ENCODE results near the gene SLC16A10.

The SLC16A10 gene

GRCh38 chr6:111266276-111266675 is 179.0 kb downstream of the SLC16A10 start:
- no peak for DNase-seq

DNA sequence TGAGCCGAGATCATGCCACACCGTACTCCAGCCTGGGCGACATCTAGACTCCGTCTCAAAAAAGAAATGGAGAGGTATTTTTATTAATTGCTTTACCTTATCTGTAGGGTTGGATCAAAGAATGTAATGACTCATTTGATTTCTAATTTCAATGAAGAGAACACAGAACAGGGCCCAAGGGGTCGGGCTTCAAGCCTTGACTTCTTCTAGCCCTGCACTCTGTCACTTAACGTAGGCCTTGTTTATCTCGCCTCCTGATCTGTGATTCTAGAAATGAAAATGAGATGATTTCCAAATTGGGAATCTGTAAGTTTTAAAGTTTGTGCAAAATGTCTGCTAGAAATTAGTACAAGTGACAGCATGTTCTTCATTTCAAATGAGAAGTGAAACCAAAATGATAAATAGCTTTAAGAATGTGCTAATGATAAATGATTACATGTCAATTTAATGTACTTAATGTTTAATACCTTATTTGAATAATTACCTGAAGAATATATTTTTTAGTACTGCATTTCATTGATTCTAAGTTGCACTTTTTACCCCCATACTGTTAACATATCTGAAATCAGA is 180.5 kb downstream of the SLC16A10 start:
- DNase-seq, result no peak

DNA sequence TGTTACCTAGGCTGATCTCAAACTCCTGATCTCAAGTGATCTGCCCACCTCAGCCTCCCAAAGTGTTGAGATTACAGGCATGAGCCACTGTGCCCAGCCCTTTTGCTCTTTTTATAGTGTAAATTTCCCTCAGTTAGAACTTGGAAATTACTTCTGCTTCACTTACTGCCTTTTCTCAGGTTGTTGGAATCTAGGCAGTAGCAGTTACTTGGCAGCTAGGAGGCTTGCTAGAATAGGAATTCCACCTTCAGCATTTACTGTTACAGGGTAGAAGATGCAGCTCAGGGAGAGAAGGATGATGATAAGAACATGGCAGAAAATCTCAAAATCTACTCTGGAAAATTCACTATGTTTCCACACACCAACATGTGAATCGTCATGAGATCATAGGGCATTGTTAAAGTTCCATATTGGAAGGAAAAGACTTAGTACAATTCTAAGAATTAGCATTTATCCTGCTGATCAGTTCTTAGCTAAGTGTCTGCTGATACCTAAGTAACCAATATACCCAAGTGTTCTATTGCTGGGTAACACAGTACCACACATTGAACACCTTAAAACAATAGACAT is 182.2 kb downstream of the SLC16A10 start:
- peak; percentile 27 for DNase-seq

GRCh38 chr6:111270121-111270520 is 182.8 kb downstream of the SLC16A10 start:
- DNase-seq, result no peak

GRCh38 chr6:111274593-111275217 is 187.4 kb downstream of the SLC16A10 start:
- DNase-seq, result no peak

DNA sequence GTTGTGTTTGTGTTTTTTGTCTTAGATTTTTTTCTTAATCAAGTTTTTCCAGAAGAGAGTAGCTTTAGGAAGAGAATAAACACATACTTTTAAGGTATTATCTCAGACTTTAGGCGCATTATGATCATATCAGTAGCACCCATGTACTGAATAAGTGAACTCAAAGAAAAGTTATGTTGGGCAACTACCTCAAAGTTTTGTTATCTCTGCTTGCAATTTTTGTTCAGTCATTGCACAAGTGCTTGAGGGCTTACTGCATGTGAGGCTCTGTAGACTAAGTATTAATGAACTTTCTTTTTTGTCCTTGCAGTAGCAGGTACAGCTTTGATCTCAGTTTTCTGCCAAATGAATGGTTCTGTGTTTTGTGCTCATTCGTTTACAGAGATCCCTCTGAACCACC is 189.0 kb downstream of the SLC16A10 start:
- no peak for DNase-seq

DNA sequence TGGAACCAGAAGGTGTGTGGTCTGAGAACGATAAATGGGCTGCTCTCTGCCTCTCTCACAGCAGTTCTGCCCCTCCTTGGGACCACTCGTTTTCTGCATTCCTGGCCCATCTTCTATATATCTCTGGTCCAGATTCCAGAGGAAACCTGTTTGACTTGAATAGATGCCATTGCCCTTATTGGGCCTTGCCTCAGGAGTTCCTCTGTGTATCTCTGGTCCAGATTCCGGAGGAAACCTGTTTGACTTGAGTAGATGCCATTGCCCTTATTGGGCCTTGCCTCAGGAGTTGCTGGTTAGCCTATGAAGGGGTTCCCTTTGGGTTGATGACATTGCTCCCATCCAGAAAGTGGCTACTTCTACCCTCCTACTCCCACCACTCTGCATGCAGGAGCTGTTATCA is 189.4 kb downstream of the SLC16A10 start:
- DNase-seq, result no peak

DNA sequence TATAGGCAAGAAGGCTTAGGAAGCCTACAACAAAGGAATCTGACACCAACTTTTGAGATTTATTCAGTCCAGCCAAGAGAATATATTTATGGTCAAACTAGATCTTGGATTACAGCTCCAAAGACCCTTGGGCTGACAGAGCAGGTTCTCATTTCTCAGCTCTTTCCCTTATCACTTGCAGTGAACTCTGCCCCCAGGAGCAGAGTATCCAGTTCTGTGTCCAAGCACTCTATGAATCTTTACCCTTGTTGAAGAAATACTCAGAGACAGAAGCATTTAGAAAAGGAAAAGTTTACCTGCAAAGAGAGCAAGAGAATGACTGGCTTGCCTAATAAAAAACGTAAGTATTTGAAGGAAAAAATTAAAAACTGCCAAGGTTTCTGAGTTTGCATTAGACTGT is 190.5 kb downstream of the SLC16A10 start:
- DNase-seq, result no peak

DNA sequence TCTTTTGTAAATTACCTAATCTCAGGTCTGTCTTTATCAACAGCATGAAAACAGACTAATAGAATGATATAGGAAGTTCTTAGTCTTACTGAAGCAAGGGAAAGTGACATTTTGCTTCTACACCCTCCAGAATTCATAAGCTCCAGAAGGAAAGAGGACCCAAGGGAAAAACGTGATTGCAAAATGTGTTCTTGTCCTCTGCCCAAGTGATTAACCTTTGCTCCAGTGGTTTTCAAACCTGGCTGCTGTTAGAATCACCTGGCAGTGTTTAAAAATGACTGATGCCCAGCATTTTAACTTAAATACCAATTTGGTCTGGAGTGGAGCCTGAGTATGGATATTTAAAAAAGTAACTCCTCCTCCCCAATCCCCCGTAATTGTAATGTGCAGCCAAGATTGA is 191.4 kb downstream of the SLC16A10 start:
- DNase-seq, result no peak

DNA sequence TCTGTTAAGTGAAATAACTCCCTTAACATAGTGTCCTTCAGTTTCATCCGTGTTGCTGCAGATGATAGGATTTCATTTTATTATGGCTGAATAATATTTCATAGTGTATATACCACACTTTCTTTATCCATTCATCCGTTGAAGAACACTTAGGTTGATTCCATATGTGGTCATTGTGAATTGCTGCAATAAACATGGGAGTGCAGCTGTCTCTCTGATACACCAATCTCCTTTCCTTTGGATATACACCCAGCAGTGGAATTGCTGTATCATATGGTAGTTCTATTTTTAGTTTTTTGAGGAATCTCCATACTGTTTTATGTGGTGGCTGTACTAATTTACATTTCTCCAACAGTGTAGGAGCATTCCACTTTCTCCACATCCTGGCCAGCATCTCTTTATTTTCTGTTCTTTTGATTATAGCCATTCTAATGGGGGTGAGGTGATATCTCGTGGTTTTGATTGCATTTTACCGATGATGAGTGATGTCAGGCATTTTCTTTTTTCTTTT is 193.2 kb downstream of the SLC16A10 start:
- no peak for DNase-seq
